ENCODE data around the gene OR5AP2. TPM values are rescaled to one million over a fixed set of nuclear protein-coding genes. Genes with fewer than 3 reads are reported as not detected.

OR5AP2 gene
- total and polyA plus RNA-seq, 7 donors, result not detected

DNA sequence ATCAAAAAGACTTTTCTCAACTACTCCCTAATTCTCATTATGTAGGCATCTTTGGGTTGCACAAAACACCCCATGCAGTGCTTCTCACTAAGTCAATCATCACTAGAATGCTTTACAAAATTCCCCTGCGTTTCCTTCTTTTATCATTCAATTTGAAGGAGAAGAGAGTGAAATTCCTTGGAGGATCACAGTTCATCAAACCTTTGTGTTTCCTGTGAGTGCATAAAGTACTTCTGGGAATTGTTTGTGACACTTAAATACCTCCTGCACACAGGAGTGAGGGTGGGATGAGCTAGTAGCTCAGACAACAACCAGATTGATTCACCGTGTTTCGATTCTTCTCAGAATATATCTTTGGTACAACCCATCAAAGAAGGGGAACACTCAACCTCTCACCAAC lies 17.5 kb upstream of the OR5AP2 start:
- H3K27ac ChIP-seq, result no peak overlapping the region
- H3K9me3 ChIP-seq, result no peaks in the 10 kb centered on the region
- H3K36me3 ChIP-seq, result no peaks in the 10 kb centered on the region
- WGBS, 2 donors, result 38 to 67% methylated on average over 3 of the region's 3 CpGs
- intact Hi-C loops (cut with DNase I), result no loop called here
- no peaks in the 10 kb centered on the region for H3K27me3 ChIP-seq
- no peak for TF ChIP-seq POLR2AphosphoS5 (IDR thresholded peaks at IDR 0.05)
- TF ChIP-seq EP300 (IDR thresholded peaks at IDR 0.05), result no peak
- TF ChIP-seq POLR2A (IDR thresholded peaks at IDR 0.05), result no peak
- TF ChIP-seq, protein P1, sequence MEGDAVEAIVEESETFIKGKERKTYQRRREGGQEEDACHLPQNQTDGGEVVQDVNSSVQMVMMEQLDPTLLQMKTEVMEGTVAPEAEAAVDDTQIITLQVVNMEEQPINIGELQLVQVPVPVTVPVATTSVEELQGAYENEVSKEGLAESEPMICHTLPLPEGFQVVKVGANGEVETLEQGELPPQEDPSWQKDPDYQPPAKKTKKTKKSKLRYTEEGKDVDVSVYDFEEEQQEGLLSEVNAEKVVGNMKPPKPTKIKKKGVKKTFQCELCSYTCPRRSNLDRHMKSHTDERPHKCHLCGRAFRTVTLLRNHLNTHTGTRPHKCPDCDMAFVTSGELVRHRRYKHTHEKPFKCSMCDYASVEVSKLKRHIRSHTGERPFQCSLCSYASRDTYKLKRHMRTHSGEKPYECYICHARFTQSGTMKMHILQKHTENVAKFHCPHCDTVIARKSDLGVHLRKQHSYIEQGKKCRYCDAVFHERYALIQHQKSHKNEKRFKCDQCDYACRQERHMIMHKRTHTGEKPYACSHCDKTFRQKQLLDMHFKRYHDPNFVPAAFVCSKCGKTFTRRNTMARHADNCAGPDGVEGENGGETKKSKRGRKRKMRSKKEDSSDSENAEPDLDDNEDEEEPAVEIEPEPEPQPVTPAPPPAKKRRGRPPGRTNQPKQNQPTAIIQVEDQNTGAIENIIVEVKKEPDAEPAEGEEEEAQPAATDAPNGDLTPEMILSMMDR (IDR thresholded peaks at IDR 0.05), result no peak
- H3K4me1 ChIP-seq, result no peaks in the 10 kb centered on the region
- no peak overlapping the region for H3K4me3 ChIP-seq
- no peak for DNase-seq

DNA sequence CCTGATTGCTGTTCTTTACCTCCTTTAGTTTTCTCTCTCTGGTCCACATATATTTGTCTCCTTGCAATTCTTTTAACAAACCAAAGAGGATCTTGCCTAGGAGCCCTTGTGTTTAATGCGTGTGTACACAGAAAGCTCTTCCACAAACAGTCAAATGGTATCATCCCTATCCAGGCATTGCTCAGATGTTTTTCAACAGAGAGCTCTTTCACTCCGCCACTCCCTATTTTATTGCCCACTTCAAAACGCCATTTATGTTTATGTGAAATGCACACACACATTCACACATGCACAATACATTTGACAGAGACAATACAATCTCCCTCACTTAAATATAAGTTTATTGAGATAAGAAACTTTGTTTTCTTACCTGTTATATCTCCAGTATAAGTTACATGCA lies 4.7 kb downstream of the OR5AP2 start:
- Histone ChIP-seq H3K9me3 (no peaks in the 10 kb centered on the region), H3K4me3 (no peak overlapping the region), H3K27ac (no peak overlapping the region), H3K36me3 (no peaks in the 10 kb centered on the region), H3K4me1 (no peaks in the 10 kb centered on the region), H3K27me3 (no peaks in the 10 kb centered on the region)
- intact Hi-C loops (cut with DNase I), result no loop called here
- WGBS, 2 donors, result 23 to 60% methylated on average over 3 of the region's 3 CpGs
- TF ChIP-seq, protein P1 (IDR thresholded peaks at IDR 0.05), result no peak
- no peak for TF ChIP-seq POLR2A (IDR thresholded peaks at IDR 0.05)
- TF ChIP-seq EP300 (IDR thresholded peaks at IDR 0.05), result no peak
- TF ChIP-seq POLR2AphosphoS5 (IDR thresholded peaks at IDR 0.05), result no peak
- DNase-seq, result no peak

DNA sequence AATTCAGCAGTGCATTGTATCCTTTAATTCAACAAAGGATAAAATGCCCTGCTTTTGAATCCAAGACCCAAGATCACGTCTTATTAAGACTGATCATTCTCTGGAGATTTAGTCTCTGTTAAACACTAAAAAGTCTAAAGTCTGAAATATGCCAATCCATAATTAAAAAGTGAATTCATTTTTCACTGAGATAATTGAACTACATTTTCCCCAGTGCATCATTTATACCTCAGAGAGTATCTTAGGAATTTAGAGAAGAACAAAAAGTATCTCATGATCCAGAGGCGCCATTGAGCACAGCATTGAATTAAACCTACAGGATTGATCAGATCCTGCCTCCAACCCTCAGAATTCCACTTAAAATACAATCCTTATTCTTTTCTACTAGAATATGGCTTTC lies 5.4 kb downstream of the OR5AP2 start:
- no peaks in the 10 kb centered on the region for H3K36me3 ChIP-seq
- H3K27me3 ChIP-seq, result no peaks in the 10 kb centered on the region
- H3K4me1 ChIP-seq, result no peaks in the 10 kb centered on the region
- intact Hi-C loops (cut with DNase I), result no loop called here
- no peak overlapping the region for H3K4me3 ChIP-seq
- no peak overlapping the region for H3K27ac ChIP-seq
- 87 to 90% methylated on average over 2 of the region's 2 CpGs for WGBS, 2 donors
- no peaks in the 10 kb centered on the region for H3K9me3 ChIP-seq
- TF ChIP-seq, protein P1 (IDR thresholded peaks at IDR 0.05), result no peak
- TF ChIP-seq POLR2A (IDR thresholded peaks at IDR 0.05) (no peak), POLR2AphosphoS5 (IDR thresholded peaks at IDR 0.05) (no peak), EP300 (IDR thresholded peaks at IDR 0.05) (no peak)
- DNase-seq, result no peak

DNA sequence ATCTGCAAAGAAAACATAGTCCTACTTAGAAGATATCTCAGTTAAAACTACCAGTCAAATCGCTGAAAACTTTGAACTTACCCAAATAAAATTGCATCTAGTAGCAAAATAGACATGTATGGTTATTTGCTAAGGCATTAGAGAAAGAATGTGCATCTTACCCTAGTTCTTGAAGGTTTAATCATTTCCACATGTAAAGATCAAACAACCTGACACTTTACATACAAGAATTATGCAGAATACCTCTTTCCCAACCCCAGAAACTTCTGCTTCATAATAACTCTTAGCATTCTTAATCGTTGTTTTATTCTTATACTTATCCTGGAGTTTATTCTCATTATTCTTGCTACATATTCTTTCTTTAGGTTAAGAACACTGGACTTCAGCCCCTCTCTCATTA lies 9.9 kb downstream of the OR5AP2 start:
- Histone ChIP-seq H3K4me1 (no peaks in the 10 kb centered on the region), H3K36me3 (no peaks in the 10 kb centered on the region), H3K4me3 (no peak overlapping the region), H3K27ac (no peak overlapping the region), H3K9me3 (no peaks in the 10 kb centered on the region), H3K27me3 (no peaks in the 10 kb centered on the region)
- intact Hi-C loops (cut with DNase I), result no loop called here
- TF ChIP-seq POLR2AphosphoS5 (IDR thresholded peaks at IDR 0.05), result no peak
- no peak for TF ChIP-seq POLR2A (IDR thresholded peaks at IDR 0.05)
- TF ChIP-seq, protein P1 (IDR thresholded peaks at IDR 0.05), result no peak
- no peak for TF ChIP-seq EP300 (IDR thresholded peaks at IDR 0.05)
- DNase-seq, result no peak
- WGBS, 2 donors, result 85 to 90% methylated on average over 2 of the region's 2 CpGs

DNA sequence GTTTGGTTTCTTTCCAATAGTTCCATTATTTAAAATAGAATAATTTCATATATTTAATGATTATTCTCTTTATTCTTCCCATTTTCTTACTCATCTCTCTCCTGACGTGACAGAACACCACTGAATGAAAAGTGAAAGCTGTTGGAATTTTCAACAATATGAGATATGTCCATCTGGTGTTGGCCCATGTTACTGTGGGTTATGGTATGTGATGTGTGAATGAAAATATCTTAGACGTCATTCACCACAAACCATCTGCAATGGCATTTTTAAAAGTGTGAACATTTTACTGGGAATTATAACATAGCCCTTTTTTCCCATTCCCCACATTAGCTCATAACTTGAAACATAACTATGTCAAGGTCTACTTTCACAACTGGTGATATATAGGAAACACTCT lies 16.3 kb downstream of the OR5AP2 start:
- no peak overlapping the region for H3K4me3 ChIP-seq
- no peaks in the 10 kb centered on the region for H3K9me3 ChIP-seq
- intact Hi-C loops (cut with DNase I), result no loop called here
- no peak overlapping the region for H3K27ac ChIP-seq
- peaks cover 0 to 4% (median 0%) of the 10 kb centered on the region in 4 donors for H3K4me1 ChIP-seq
- no peaks in the 10 kb centered on the region for H3K27me3 ChIP-seq
- no peaks in the 10 kb centered on the region for H3K36me3 ChIP-seq
- 60 to 68% methylated on average over 2 of the region's 2 CpGs for WGBS, 2 donors
- TF ChIP-seq, protein P1 (IDR thresholded peaks at IDR 0.05), result no peak
- TF ChIP-seq EP300 (IDR thresholded peaks at IDR 0.05) (no peak), POLR2A (IDR thresholded peaks at IDR 0.05) (no peak), POLR2AphosphoS5 (IDR thresholded peaks at IDR 0.05) (no peak)
- DNase-seq, result no peak

Data from sigmoid colon (tissue), 7 donors.